ENCODE data around the gene RBM47. TPM values are rescaled to one million over a fixed set of nuclear protein-coding genes. Genes with fewer than 3 reads are reported as not detected.

RBM47 gene
- total RNA-seq, 1 donor from 2014 or later, result 41.1 TPM

- no peak for TF ChIP-seq CTCF (IDR thresholded peaks at IDR 0.05; ENCODE audit: insufficient read depth, low read length, poor library complexity, severe bottlenecking)
- peak; percentile 96 for DNase-seq (ENCODE audit: low read depth)
- no peaks in the 10 kb centered on the region for H3K36me3 ChIP-seq (ENCODE audit: control insufficient read depth, insufficient read depth, low read length)
- H3K4me3 ChIP-seq (ENCODE audit: low read depth, low read length), result no peak overlapping the region
- H3K27me3 ChIP-seq (ENCODE audit: control insufficient read depth, insufficient read depth, low read length), result no peaks in the 10 kb centered on the region
Measured at GRCh38 chr4:40621592-40622512, 7.8 kb downstream of the RBM47 start.

- no peaks in the 10 kb centered on the region for H3K27me3 ChIP-seq (ENCODE audit: control insufficient read depth, insufficient read depth, low read length)
- no peak for DNase-seq (ENCODE audit: low read depth)
- no peak overlapping the region for H3K4me3 ChIP-seq (ENCODE audit: low read depth, low read length)
- no peaks in the 10 kb centered on the region for H3K36me3 ChIP-seq (ENCODE audit: control insufficient read depth, insufficient read depth, low read length)
- TF ChIP-seq CTCF (IDR thresholded peaks at IDR 0.05; ENCODE audit: insufficient read depth, low read length, poor library complexity, severe bottlenecking), result no peak
Measured at GRCh38 chr4:40621229-40621591, 8.5 kb downstream of the RBM47 start.

GRCh38 chr4:40619600-40619999 is 10.1 kb downstream of the RBM47 start:
- DNase-seq (ENCODE audit: low read depth), result no peak
- no peak for TF ChIP-seq CTCF (IDR thresholded peaks at IDR 0.05; ENCODE audit: insufficient read depth, low read length, poor library complexity, severe bottlenecking)
- H3K36me3 ChIP-seq (ENCODE audit: control insufficient read depth, insufficient read depth, low read length), result no peaks in the 10 kb centered on the region
- H3K4me3 ChIP-seq (ENCODE audit: low read depth, low read length), result no peak overlapping the region
- no peaks in the 10 kb centered on the region for H3K27me3 ChIP-seq (ENCODE audit: control insufficient read depth, insufficient read depth, low read length)

GRCh38 chr4:40617872-40618271 is 11.8 kb downstream of the RBM47 start:
- no peak overlapping the region for H3K4me3 ChIP-seq (ENCODE audit: low read depth, low read length)
- H3K27me3 ChIP-seq (ENCODE audit: control insufficient read depth, insufficient read depth, low read length), result no peaks in the 10 kb centered on the region
- no peak for TF ChIP-seq CTCF (IDR thresholded peaks at IDR 0.05; ENCODE audit: insufficient read depth, low read length, poor library complexity, severe bottlenecking)
- no peaks in the 10 kb centered on the region for H3K36me3 ChIP-seq (ENCODE audit: control insufficient read depth, insufficient read depth, low read length)
- DNase-seq (ENCODE audit: low read depth), result no peak

GRCh38 chr4:40614031-40614430 is 15.6 kb downstream of the RBM47 start:
- Histone ChIP-seq H3K4me3 (ENCODE audit: low read depth, low read length) (no peak overlapping the region), H3K36me3 (ENCODE audit: control insufficient read depth, insufficient read depth, low read length) (no peaks in the 10 kb centered on the region), H3K27me3 (ENCODE audit: control insufficient read depth, insufficient read depth, low read length) (no peaks in the 10 kb centered on the region)
- TF ChIP-seq CTCF (IDR thresholded peaks at IDR 0.05; ENCODE audit: insufficient read depth, low read length, poor library complexity, severe bottlenecking), result no peak
- DNase-seq (ENCODE audit: low read depth), result no peak

- Histone ChIP-seq H3K4me3 (ENCODE audit: low read depth, low read length) (no peak overlapping the region), H3K27me3 (ENCODE audit: control insufficient read depth, insufficient read depth, low read length) (no peaks in the 10 kb centered on the region), H3K36me3 (ENCODE audit: control insufficient read depth, insufficient read depth, low read length) (no peaks in the 10 kb centered on the region)
- no peak for DNase-seq (ENCODE audit: low read depth)
- no peak for TF ChIP-seq CTCF (IDR thresholded peaks at IDR 0.05; ENCODE audit: insufficient read depth, low read length, poor library complexity, severe bottlenecking)
Measured at GRCh38 chr4:40613456-40613855, 16.2 kb downstream of the RBM47 start.

Measured in kidney epithelial cell (primary cell).